CD4-positive, alpha-beta T cell (primary cell): ENCODE measurements around the gene LEFTY2. TPM values are rescaled to one million over a fixed set of nuclear protein-coding genes. Genes with fewer than 3 reads are reported as not detected.
A peak's percentile ranks its signal among the peaks of the same experiment; 100 is the strongest.

ENCODE experiments used
- ATAC-seq: fragments of 200-7000 bp; cut with Tn5 transposase; one replicate; pipeline ENCODE4 v1.10.0; 2022; ENCODE audit warnings: mild to moderate bottlenecking; ENCODE audit not compliant: poor library complexity
- CTCF ChIA-PET: fragments of 350-600 bp; sonication (Branson Sonifier 250); formaldehyde crosslinking; loops from one replicate; lab custom pipeline; 2021; ENCODE audit warnings: antibody characterized with exemption, inconsistent platforms; lab: Charles Lee
- POLR2A ChIA-PET: fragments of 350-600 bp; sonication (Branson Sonifier 250); formaldehyde crosslinking; loops from one replicate; lab custom pipeline; 2021; ENCODE audit warnings: antibody characterized with exemption, inconsistent platforms; lab: Charles Lee
- DNase-seq, 14 experiments: peaks; one replicate each; pipeline ENCODE4 v3.0.0-alpha.2; 2013 to 2020; ENCODE audit warnings: mixed read lengths in 2 of 14
- H3K27ac ChIP-seq, 2 donors: one replicate each; pipeline versions ENCODE4 v1.5.1 to v1.7.0; 2013; ENCODE audit warnings: low read length in 2 of 2, low read depth in 1 of 2, mild to moderate bottlenecking in 1 of 2
- H3K27me3 ChIP-seq, 2 experiments: 1 replicate in 1 of 2; 2 replicates in 1 of 2; pipeline versions ENCODE4 v1.6.1 to v1.7.0; 2013; ENCODE audit warnings: low read length in 2 of 2, control low read depth in 1 of 2, mild to moderate bottlenecking in 1 of 2, moderate library complexity in 1 of 2; ENCODE audit not compliant: insufficient read depth in 2 of 2, control insufficient read depth in 1 of 2
- H3K36me3 ChIP-seq: one replicate; pipeline ENCODE4 v1.6.1; 2013; ENCODE audit warnings: low read length, control low read depth; ENCODE audit not compliant: insufficient read depth
- H3K4me1 ChIP-seq: one replicate; pipeline ENCODE4 v1.6.1; 2013; ENCODE audit warnings: low read length, control low read depth; ENCODE audit not compliant: insufficient read depth
- H3K4me3 ChIP-seq: one replicate; pipeline ENCODE4 v1.5.1; 2013; ENCODE audit warnings: mild to moderate bottlenecking, low read length, moderate library complexity
- H3K9me3 ChIP-seq, 2 experiments: 1 replicate in 1 of 2; 2 replicates in 1 of 2; pipeline versions ENCODE4 v1.6.1 to v1.7.0; 2013; ENCODE audit warnings: low read length in 2 of 2, mild to moderate bottlenecking in 2 of 2, control low read depth in 1 of 2, moderate library complexity in 1 of 2; ENCODE audit not compliant: control insufficient read depth in 1 of 2, insufficient read depth in 1 of 2
- H3K27ac Mint-ChIP-seq: one replicate; pipeline ENCODE4 v1.8.0; 2020; ENCODE audit warnings: mixed read lengths
- H3K27me3 Mint-ChIP-seq: one replicate; pipeline ENCODE4 v1.8.0; 2021; ENCODE audit warnings: mixed read lengths
- H3K36me3 Mint-ChIP-seq: one replicate; pipeline ENCODE4 v1.8.0; 2021; ENCODE audit warnings: low read depth, mixed read lengths
- H3K4me1 Mint-ChIP-seq: one replicate; pipeline ENCODE4 v1.8.0; 2021; ENCODE audit warnings: low read depth, mixed read lengths
- H3K4me3 Mint-ChIP-seq: one replicate; pipeline ENCODE4 v1.8.0; 2020; ENCODE audit warnings: mild to moderate bottlenecking, mixed read lengths
- H3K9me3 Mint-ChIP-seq: one replicate; pipeline ENCODE4 v1.8.0; 2020; ENCODE audit warnings: mixed read lengths
- intact Hi-C, 2 experiments: fragments of 100-400 bp; cut with DNase I in 1 of 2; cut with micrococcal nuclease in 1 of 2; formaldehyde crosslinking; loops; one replicate each; pipeline versions ENCODE4 v1.15.1 to v1.9.0; 2023 to 2025; cut with DNase I, micrococcal nuclease
- total RNA-seq, 174 experiments: library from RNA in 2 of 174; stranded (reverse) in 2 of 174; gene quantifications; one replicate each; pipeline ENCODE4 v1.2.3 and lab custom pipeline; 2021 to 2026
- TF ChIP-seq, protein P1 (sequence below): fragments of 200-600 bp; IDR thresholded peaks from one replicate; pipeline ENCODE4 v1.8.0; 2022; ENCODE audit warnings: antibody characterized with exemption, mild to moderate bottlenecking

Gene LEFTY2
- total RNA-seq, 2 experiments from 2014 or later = not detected

- Mint-ChIP-seq H3K27me3 (no peaks in the 10 kb centered on the region), H3K4me3 (peak overlapping the region; percentile 46), H3K36me3 (no peaks in the 10 kb centered on the region), H3K4me1 (peaks cover 59% of the 10 kb centered on the region), H3K27ac (peak overlapping the region; percentile 98), H3K9me3 (no peaks in the 10 kb centered on the region)
- no peak for DNase-seq
- ChIA-PET POLR2A (interaction anchor here (0.8 to 13.8 kb wide), 9 partner anchors 10 to 432 kb away, joined by 3 to 427 read pairs (median 31); partner anchors contain the start of genes LEFTY1, PYCR2, SRP9 and TMEM63A), CTCF (interaction anchor here (2.5 to 2.6 kb wide), 2 partner anchors 12 to 16 kb away, joined by 11 to 21 read pairs; partner anchors contain the start of gene TMEM63A)
- H3K27ac ChIP-seq = peak overlapping the region; percentile 81 to 90
- no peak for ATAC-seq
- H3K27me3 ChIP-seq = no peaks in the 10 kb centered on the region
- TF ChIP-seq, protein P1, sequence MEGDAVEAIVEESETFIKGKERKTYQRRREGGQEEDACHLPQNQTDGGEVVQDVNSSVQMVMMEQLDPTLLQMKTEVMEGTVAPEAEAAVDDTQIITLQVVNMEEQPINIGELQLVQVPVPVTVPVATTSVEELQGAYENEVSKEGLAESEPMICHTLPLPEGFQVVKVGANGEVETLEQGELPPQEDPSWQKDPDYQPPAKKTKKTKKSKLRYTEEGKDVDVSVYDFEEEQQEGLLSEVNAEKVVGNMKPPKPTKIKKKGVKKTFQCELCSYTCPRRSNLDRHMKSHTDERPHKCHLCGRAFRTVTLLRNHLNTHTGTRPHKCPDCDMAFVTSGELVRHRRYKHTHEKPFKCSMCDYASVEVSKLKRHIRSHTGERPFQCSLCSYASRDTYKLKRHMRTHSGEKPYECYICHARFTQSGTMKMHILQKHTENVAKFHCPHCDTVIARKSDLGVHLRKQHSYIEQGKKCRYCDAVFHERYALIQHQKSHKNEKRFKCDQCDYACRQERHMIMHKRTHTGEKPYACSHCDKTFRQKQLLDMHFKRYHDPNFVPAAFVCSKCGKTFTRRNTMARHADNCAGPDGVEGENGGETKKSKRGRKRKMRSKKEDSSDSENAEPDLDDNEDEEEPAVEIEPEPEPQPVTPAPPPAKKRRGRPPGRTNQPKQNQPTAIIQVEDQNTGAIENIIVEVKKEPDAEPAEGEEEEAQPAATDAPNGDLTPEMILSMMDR = no peak
- H3K36me3 ChIP-seq = no peaks in the 10 kb centered on the region
- H3K9me3 ChIP-seq = no peaks in the 10 kb centered on the region
- peaks cover 52% of the 10 kb centered on the region for H3K4me1 ChIP-seq
- no peak overlapping the region for H3K4me3 ChIP-seq
- intact Hi-C loops = loop anchor here (2.0 to 10.0 kb wide), 2 partner anchors 26 to 124 kb away; partner anchors contain the start of genes PYCR2 (in 1 of the 2) and SRP9 (in 1 of the 2)
Measured at GRCh38 chr1:225899044-225899925, 41.7 kb downstream of the LEFTY2 start.

GRCh38 chr1:225897595-225898514 lies 43.2 kb downstream of the LEFTY2 start:
- peak in 12 of 14 experiments; percentile 37 to 84 (median 52) for DNase-seq
- intact Hi-C loops = loop anchor here (1.0 to 10.0 kb wide), 7 partner anchors 17 to 123 kb away; partner anchors contain the start of genes PYCR2 (in 2 of the 2), SDE2 (in 1 of the 2) and SRP9 (in 1 of the 2)
- Mint-ChIP-seq H3K4me1 (peaks cover 60% of the 10 kb centered on the region), H3K27ac (peak overlapping the region; percentile 98), H3K36me3 (no peaks in the 10 kb centered on the region), H3K4me3 (peak overlapping the region; percentile 55), H3K9me3 (no peaks in the 10 kb centered on the region), H3K27me3 (no peaks in the 10 kb centered on the region)
- peak; percentile 50 for ATAC-seq
- CTCF ChIA-PET = interaction anchor here (1.0 to 2.6 kb wide), 6 partner anchors 13 to 120 kb away, joined by 3 to 21 read pairs (median 7); partner anchors contain the start of genes PYCR2, SRP9 and TMEM63A
- Histone ChIP-seq H3K27ac (peak overlapping the region; percentile 81 to 90), H3K4me3 (peak overlapping the region; percentile 26), H3K4me1 (peaks cover 53% of the 10 kb centered on the region), H3K27me3 (no peaks in the 10 kb centered on the region), H3K36me3 (no peaks in the 10 kb centered on the region), H3K9me3 (no peaks in the 10 kb centered on the region)
- TF ChIP-seq, protein P1 = no peak
- POLR2A ChIA-PET = interaction anchor here (0.6 to 13.8 kb wide), 34 partner anchors 9 to 1467 kb away, joined by 3 to 427 read pairs (median 5); partner anchors contain the start of genes EPHX1, H3-3A, LBR and LEFTY1
